ENCODE results near the gene UBE2F.

GRCh38 chr2:237998530-237998929 is 31.7 kb downstream of the UBE2F start:
- TF ChIP-seq REST (IDR thresholded peaks at IDR 0.05; ENCODE audit: insufficient read depth in 1 of 2, low read depth in 2 of 2, low read length in 1 of 2) (no peak), SIN3A (IDR thresholded peaks at IDR 0.05; ENCODE audit: borderline replicate concordance, insufficient read depth, low read depth, low read length) (no peak)
- TF ChIP-seq, protein P1, sequence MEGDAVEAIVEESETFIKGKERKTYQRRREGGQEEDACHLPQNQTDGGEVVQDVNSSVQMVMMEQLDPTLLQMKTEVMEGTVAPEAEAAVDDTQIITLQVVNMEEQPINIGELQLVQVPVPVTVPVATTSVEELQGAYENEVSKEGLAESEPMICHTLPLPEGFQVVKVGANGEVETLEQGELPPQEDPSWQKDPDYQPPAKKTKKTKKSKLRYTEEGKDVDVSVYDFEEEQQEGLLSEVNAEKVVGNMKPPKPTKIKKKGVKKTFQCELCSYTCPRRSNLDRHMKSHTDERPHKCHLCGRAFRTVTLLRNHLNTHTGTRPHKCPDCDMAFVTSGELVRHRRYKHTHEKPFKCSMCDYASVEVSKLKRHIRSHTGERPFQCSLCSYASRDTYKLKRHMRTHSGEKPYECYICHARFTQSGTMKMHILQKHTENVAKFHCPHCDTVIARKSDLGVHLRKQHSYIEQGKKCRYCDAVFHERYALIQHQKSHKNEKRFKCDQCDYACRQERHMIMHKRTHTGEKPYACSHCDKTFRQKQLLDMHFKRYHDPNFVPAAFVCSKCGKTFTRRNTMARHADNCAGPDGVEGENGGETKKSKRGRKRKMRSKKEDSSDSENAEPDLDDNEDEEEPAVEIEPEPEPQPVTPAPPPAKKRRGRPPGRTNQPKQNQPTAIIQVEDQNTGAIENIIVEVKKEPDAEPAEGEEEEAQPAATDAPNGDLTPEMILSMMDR (IDR thresholded peaks at IDR 0.05): no peak
